Choroid plexus epithelial cell (primary cell): ENCODE data around the gene C16orf46.

Experiments
- DNase-seq: peaks from one replicate; pipeline ENCODE4 v3.0.0-alpha.2; 2010; ENCODE audit warnings: low read depth
- H3K4me3 ChIP-seq: 2 replicates; pipeline ENCODE4 v1.5.1; 2011; ENCODE audit warnings: low read depth, mild to moderate bottlenecking, control low read depth, low read length, moderate library complexity
- TF ChIP-seq, protein P1 (sequence below): conservative IDR thresholded peaks from 2 replicates; pipeline ENCODE4 v1.5.1; 2011; ENCODE audit warnings: low read depth, mild to moderate bottlenecking, control low read depth, inconsistent platforms, low read length, moderate library complexity

The C16orf46 gene

GRCh38 chr16:81036751-81037350 lies 40.2 kb downstream of the C16orf46 start:
- TF ChIP-seq, protein P1, sequence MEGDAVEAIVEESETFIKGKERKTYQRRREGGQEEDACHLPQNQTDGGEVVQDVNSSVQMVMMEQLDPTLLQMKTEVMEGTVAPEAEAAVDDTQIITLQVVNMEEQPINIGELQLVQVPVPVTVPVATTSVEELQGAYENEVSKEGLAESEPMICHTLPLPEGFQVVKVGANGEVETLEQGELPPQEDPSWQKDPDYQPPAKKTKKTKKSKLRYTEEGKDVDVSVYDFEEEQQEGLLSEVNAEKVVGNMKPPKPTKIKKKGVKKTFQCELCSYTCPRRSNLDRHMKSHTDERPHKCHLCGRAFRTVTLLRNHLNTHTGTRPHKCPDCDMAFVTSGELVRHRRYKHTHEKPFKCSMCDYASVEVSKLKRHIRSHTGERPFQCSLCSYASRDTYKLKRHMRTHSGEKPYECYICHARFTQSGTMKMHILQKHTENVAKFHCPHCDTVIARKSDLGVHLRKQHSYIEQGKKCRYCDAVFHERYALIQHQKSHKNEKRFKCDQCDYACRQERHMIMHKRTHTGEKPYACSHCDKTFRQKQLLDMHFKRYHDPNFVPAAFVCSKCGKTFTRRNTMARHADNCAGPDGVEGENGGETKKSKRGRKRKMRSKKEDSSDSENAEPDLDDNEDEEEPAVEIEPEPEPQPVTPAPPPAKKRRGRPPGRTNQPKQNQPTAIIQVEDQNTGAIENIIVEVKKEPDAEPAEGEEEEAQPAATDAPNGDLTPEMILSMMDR: no peak
- no peak for DNase-seq
- H3K4me3 ChIP-seq: peak overlapping the region; percentile 81

GRCh38 chr16:81035975-81036750 lies 40.9 kb downstream of the C16orf46 start:
- H3K4me3 ChIP-seq: peak overlapping the region; percentile 81
- DNase-seq: peak; percentile 25
- TF ChIP-seq, protein P1: no peak

GRCh38 chr16:81035398-81035974 lies 41.6 kb downstream of the C16orf46 start, which contains the start of gene ATMIN:
Gene ATMIN (plus strand): TSS chr16:81035842. CDS start chr16:81035871, 29 bp downstream.
- TF ChIP-seq, protein P1: peak; percentile 74
- peak; percentile 84 for DNase-seq
- H3K4me3 ChIP-seq: peak within 1 kb of the TSS; percentile 81

DNA sequence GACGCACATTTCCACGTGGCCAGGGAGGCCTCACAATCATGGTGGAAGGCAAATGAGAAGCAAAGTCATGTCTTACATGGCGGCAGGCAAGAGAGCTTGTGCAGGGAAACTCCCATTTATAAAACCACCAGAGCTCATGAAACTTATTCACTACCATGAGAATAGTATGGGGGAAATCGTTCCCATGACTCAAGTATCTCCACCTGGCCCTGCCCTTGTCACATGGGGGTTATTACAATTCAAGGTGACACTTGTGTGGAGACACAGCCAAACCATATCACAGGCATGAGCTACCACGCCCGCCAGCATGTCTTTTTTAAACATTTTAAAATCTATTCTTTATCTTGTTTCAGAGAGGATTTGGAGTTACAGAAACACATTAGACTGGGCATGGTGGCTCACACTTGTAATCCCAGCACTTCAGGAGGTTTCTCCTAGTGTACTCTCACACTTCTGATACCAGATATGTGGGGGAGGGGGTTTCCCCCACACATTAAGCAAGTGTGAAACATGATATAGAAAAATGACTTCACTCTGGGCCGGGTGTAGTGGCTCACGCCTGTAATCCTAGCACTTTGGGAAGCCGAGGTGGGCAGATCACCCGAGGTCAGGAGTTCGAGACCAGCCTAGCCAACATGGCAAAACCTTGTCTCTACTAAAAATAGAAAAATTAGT lies 47.0 kb downstream of the C16orf46 start:
- TF ChIP-seq, protein P1: no peak
- no peak overlapping the region for H3K4me3 ChIP-seq
- DNase-seq: no peak

DNA sequence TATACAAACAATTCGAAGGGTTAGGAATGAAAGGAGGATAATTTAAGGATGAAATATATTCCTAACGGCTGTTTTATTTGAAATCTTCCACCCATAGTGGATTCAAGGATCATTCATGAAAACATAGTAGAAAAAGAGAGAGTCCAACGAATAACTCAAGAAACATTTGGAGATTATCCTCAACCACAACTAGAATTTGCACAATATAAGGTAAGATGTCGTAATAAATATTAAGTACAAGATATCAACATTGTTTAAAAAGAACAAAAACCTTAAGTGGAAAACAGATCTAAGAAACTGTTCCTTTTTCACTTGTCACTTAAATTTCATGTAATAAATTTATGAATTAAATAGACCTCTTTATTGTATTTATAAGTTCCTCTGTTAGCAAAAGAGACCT lies 50.6 kb downstream of the C16orf46 start:
- H3K4me3 ChIP-seq: no peak overlapping the region
- DNase-seq: no peak
- TF ChIP-seq, protein P1: no peak

GRCh38 chr16:81018496-81018895 lies 58.5 kb downstream of the C16orf46 start:
- no peak for DNase-seq
- TF ChIP-seq, protein P1: no peak
- no peak overlapping the region for H3K4me3 ChIP-seq
